Measurements from ENCODE around the gene HECTD2.
"Not testable (repeated sequence)": the region's sequence is repeated elsewhere in the genome, so short reads cannot be mapped to it uniquely, and the experiment has no call there.

Gene HECTD2

GRCh38 chr10:91409869-91410637 lies at the start of gene HECTD2:
HECTD2 (plus strand) TSS chr10:91410344; CDS start chr10:91410439, 95 bp downstream.
- peak; percentile 72 for DNase-seq

- DNase-seq: no peak
Measured at GRCh38 chr10:91360461-91360860, 49.7 kb upstream of the HECTD2 start.

GRCh38 chr10:91365519-91365918 lies 44.6 kb upstream of the HECTD2 start:
- not testable (repeated sequence) for DNase-seq

- no peak for DNase-seq
Measured at GRCh38 chr10:91366704-91367103, 43.4 kb upstream of the HECTD2 start.

DNA sequence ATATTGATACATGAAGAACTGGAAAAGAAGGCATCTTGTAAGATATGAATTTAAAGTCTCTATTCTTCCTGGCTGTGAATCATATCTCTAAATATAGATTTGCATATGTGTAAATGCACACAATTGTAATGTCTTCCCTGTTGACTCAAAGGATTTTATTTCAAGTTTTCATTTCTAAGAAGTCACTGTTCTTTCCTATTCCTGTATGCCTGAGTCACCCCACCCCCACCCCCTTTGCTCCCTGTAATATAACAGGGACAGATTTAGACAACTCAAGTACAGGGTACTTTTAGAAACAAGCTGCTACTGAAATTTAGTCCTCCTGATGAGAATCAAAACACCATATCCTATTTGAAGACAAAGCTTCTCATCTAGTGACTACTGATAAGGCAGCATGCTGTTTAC lies 43.0 kb upstream of the HECTD2 start:
- no peak for DNase-seq

DNA sequence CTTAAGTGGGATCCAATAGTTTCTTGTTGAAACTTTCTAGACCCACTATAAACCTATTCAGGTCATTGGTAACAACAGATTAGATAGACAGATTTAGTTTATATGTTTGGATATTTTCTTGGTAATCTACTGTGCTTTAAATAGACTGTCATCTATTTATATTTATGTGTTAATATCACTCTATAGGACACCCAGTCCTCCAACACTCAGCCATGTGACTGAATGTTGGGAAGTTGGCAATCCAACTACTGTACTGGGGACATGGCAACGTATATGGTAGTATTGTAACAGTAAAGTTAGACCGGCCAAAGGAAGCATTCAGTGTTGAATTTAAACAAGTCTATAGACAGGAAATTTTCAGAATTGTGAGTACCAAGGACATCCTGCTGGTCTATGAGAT lies 42.6 kb upstream of the HECTD2 start:
- DNase-seq: no peak

DNA sequence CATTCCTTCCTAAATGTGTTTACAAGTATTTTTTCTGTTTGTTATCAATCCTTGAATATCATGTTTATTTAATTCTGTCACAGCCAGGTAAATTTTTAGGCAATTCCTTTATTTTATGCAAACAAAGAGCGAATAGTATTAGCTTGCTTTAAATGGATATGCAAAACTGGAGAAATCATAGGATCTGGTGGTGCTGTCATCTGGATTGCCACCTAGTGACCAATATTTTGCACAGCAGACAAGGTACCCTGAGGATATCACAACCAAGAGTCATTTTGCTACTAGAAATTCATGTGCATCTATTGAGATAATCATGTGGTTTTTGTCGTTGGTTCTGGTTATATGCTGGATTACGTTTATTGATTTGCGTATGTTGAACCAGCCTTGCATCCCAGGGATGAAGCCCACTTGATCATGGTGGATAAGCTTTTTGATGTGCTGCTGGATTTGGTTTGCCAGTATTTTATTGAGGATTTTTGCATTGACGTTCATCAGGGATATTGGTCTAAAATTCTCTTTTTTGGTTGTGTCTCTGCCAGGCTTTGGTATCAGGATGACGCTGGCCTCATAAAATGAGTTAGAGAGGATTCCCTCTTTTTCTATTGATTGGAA lies 40.1 kb upstream of the HECTD2 start:
- not testable (repeated sequence) for DNase-seq

DNA sequence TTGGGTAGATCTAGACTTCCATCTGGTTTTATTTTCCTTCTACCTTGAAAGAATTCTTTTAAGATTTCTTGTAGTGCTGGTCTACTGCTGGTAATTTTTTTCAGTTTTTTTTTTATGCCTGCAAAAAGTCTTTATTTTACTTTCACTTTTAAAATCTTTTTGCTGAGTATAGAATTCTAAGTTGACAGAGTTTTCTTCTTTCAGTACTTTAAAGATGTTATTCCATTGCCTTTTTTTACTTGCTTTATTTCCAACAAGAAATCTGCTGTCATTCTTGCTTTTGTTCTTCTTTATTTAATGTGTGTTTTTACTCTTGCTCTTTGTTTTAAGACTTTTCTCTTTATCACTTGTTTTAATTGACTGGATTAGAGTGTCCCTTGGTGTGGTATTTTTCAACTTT lies 36.1 kb upstream of the HECTD2 start:
- DNase-seq: no peak

DNA sequence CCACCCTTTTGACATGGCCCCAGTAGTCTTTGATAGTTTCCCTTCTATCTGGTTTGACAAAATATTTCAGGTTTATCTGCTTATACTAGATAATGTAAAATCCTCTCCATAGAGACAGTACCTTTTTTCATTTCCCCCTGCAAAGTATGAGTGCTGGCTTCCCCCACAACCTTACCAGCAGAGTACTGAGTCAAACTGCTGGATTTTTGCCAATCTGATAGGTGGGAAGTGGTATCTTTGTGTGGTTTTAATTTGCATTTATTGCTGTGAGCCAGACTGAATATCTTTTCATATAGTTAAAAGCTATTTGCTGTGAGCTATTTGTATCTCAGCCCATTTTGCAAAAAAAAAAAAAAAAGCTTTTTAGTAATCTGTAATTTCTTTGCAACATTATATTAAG lies 32.1 kb upstream of the HECTD2 start:
- peak; percentile 4 for DNase-seq

DNA sequence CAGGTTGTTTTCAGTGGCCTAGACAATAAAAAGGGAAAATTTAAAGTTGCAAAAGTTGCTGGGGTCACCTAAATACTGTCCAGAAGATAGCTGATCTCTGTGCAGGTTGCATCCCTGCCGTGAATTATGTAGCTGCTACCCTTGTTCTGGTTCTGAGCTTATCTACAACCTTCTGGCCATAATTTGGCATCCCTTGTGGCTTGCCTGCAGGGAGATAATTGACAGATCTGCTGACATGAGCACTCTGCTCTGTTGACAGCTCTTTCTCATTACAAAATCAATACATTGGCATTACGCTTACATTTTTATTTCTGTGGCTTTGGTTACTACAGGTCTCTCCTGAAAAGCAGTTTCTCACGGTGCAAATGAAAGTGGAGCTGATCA lies 29.3 kb upstream of the HECTD2 start:
- DNase-seq: no peak

- no peak for DNase-seq
Measured at GRCh38 chr10:91381257-91381891, 28.8 kb upstream of the HECTD2 start.

DNA sequence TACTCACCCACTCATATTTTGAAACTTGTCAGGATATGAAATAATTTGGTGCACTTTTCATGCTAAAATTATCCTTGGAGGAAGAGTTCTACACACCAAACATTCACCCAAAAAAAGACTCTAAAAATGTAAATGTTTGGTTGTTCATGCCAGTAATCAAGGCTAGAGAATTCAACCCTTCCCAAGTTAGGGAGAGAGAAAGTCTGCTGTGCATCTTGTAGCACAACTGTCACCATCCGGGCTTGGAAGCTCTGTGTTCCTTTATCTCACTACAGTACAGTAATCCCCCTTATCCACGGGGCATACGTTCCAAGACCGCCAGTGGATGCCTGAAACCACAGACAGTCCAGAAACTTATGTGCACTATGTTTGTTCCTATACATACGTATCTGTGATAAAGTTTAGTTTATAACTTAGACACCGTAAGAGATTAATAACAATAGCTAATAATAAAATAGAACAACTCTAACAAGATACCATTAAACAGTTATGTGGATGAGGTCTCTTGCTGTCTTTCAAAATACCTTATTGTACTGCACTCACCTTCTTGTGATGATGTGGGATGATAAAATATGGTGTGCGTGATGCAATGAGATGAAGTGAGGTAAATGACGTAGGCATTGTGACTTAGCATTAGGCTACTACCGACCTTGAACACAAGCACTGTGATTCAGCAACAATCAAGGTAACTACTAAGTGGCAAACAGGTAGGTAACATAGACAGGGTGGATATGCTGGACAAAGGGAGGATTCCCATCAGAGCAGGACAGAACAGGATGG lies 24.6 kb upstream of the HECTD2 start:
- DNase-seq: no peak

DNA sequence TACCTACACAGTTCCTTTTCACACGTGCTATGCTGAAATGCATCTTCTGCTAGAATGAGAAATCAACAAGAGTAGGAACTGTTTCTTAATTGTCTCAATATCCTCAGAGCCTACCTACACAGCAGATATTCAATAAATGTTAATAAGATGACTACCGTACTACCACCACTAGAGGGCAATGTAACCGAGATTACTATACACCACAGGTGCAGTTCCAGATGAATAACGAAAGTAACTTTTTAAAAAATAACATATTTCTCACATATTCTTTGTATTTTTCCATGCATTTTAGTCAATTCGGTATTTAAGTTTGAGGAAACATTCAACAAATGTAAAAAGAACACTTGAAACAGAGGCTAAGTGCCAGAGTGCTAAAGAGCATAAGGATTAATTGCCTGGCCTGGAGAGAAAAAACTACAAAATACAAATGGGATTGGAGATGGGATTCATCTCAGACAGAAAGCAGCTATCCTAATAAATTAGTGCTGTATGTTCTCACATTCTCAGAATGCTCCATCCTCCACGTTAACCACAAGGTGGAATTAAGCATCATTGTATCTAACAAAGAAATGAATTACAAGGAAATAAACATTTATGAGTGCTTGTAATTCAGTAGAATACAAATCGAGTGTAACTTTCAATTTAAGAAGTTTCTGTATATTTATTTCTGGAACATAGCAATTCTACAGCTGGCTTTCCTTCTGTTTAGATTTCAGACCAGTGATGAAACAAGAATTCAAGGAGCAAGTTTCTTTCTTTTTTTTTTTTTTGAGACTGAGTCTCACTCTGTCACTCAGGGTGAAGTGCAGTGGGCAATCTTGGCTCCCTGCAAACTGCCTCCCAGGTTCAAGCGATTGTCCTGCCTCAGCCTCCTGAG lies 20.3 kb upstream of the HECTD2 start:
- DNase-seq: no peak

DNA sequence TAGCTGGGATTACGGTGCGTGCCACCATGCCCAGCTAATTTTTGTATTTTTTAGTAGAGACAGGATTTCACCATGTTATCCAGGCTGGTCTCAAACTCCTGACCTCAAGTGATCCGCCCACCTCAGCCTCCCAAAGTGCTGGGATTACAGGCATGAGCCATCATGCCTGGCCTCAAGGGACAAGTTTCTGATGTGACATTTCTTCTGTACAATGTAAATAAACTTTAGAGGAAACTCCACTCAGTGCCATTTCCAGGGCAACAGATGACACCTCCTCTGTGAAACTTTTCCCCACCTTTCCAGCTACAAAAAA lies 19.7 kb upstream of the HECTD2 start:
- DNase-seq: not testable (repeated sequence)

- no peak for DNase-seq
Measured at GRCh38 chr10:91391920-91392319, 18.2 kb upstream of the HECTD2 start.

DNA sequence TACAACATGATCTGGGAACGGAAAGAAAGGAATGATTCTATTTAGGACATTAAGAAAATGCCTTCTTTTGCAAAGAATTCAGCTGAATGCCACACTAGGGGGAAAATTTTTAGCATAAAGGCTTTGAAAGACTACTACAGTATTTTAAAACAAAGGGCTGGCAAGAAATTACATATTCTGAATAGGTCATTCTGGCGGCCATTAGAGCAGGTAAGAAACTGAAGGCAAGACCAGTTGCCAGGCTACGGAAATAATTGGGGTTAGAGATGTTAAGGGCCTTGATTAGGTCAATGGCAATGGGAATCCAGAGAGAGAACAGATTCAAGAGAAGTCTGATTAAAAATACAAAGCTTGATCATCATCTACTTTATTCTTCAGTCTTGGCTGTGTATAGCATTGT lies 3.8 kb upstream of the HECTD2 start:
- no peak for DNase-seq

GRCh38 chr10:91409069-91409868 lies 875 bp upstream of the HECTD2 start:
- DNase-seq: peak; percentile 44

- no peak for DNase-seq
Measured at GRCh38 chr10:91410638-91411371, 661 bp downstream of the HECTD2 start.

GRCh38 chr10:91411621-91412020 lies 1.5 kb downstream of the HECTD2 start:
- no peak for DNase-seq

GRCh38 chr10:91412354-91413087 lies 2.4 kb downstream of the HECTD2 start:
- DNase-seq: no peak

Measured in activated effector memory CD4-positive, alpha-beta T cell treated with Interleukin-2 at 50 U/mL for 16 hours (primary cell).